Daoy (cell line): ENCODE results near the gene CDHR3. TPM values are rescaled to one million over a fixed set of nuclear protein-coding genes. Genes with fewer than 3 reads are reported as not detected.
A peak's percentile ranks its signal among the peaks of the same experiment; 100 is the strongest.

Experiments used
- DNase-seq: peaks from one replicate; pipeline ENCODE4 v3.0.0-alpha.2; 2015; ENCODE audit warnings: low read depth
- total RNA-seq: library from RNA; depleted of rRNA; stranded (reverse); fragments of >200 nt; shearing (Covaris generic); gene quantifications from 2 replicates; pipeline ENCODE4 v1.2.3, GENCODE V29; 2014

The CDHR3 gene
- total RNA-seq, 1 experiment from 2014 or later = 0.74 TPM

GRCh38 chr7:106065575-106066500 is 102.8 kb downstream of the CDHR3 start:
- peak; percentile 42 for DNase-seq

- DNase-seq = no peak
These were observed 104.6 kb downstream of the CDHR3 start for GRCh38 chr7:106067678-106068077.

GRCh38 chr7:106068538-106068961 is 105.5 kb downstream of the CDHR3 start:
- no peak for DNase-seq

GRCh38 chr7:106068986-106069385 is 105.9 kb downstream of the CDHR3 start:
- peak; percentile 65 for DNase-seq

- DNase-seq = no peak
These were observed 106.6 kb downstream of the CDHR3 start for GRCh38 chr7:106069471-106070200.

GRCh38 chr7:106070201-106070551 is 107.1 kb downstream of the CDHR3 start:
- peak; percentile 54 for DNase-seq

GRCh38 chr7:106070567-106071254 is 107.6 kb downstream of the CDHR3 start:
- DNase-seq = no peak

- DNase-seq = peak; percentile 56
These were observed 108.4 kb downstream of the CDHR3 start for GRCh38 chr7:106071356-106071998.

- no peak for DNase-seq
These were observed 109.1 kb downstream of the CDHR3 start for GRCh38 chr7:106071999-106072714.

GRCh38 chr7:106072715-106073091 is 109.6 kb downstream of the CDHR3 start:
- DNase-seq = no peak

- DNase-seq = no peak
These were observed 110.6 kb downstream of the CDHR3 start for GRCh38 chr7:106073701-106074100.

GRCh38 chr7:106074257-106074656 is 111.2 kb downstream of the CDHR3 start:
- DNase-seq = no peak

GRCh38 chr7:106075937-106076336 is 112.9 kb downstream of the CDHR3 start:
- DNase-seq = no peak

- DNase-seq = no peak
These were observed 113.5 kb downstream of the CDHR3 start for GRCh38 chr7:106076537-106076936.

GRCh38 chr7:106080300-106080987 is 117.4 kb downstream of the CDHR3 start:
- DNase-seq = no peak

- DNase-seq = no peak
These were observed 119.2 kb downstream of the CDHR3 start for GRCh38 chr7:106082087-106082854.
